Keratinocyte (primary cell): ENCODE results near the gene PCCB. TPM values are rescaled to one million over a fixed set of nuclear protein-coding genes. Genes with fewer than 3 reads are reported as not detected.

ENCODE experiments used
- DNase-seq: peaks from one replicate; pipeline ENCODE4 v3.0.0-alpha.2; 2011; ENCODE audit warnings: low read depth, missing footprints, low spot score
- FAIRE-seq: peaks from 2 replicates; lab custom pipeline; 2011; peaks lifted over from hg19 to GRCh38; lab: Jason Lieb, UNC
- H2AFZ ChIP-seq: 2 replicates; pipeline ENCODE4 v1.6.0; 2012; ENCODE audit warnings: low read length, control low read depth, inconsistent platforms; ENCODE audit not compliant: control insufficient read depth
- H3K27ac ChIP-seq: 2 replicates; pipeline ENCODE4 v1.5.1; 2011; ENCODE audit warnings: low read length; ENCODE audit not compliant: control insufficient read depth, insufficient read depth
- H3K27me3 ChIP-seq: 3 replicates; pipeline ENCODE4 v1.6.0; 2011; ENCODE audit warnings: low read length; ENCODE audit not compliant: control insufficient read depth, insufficient read depth; ENCODE audit errors: extremely low read depth
- H3K36me3 ChIP-seq, 2 experiments: 2 replicates in 1 of 2; 3 replicates in 1 of 2; pipeline ENCODE4 v1.5.1; 2011; ENCODE audit warnings: low read length in 2 of 2, mild to moderate bottlenecking in 1 of 2; ENCODE audit not compliant: control insufficient read depth in 2 of 2, insufficient read depth in 2 of 2; ENCODE audit errors: extremely low read depth in 1 of 2
- H3K4me1 ChIP-seq: 3 replicates; pipeline ENCODE4 v1.5.1; 2011; ENCODE audit warnings: low read length; ENCODE audit not compliant: control insufficient read depth, insufficient read depth; ENCODE audit errors: extremely low read depth
- H3K4me2 ChIP-seq: 3 replicates; pipeline ENCODE4 v1.6.0; 2011; ENCODE audit warnings: low read depth, low read length; ENCODE audit not compliant: control insufficient read depth, insufficient read depth; ENCODE audit errors: extremely low read depth
- H3K4me3 ChIP-seq, 3 experiments: fragments of 200-600 bp in 1 of 3; sonication (generic) in 1 of 3; 2 replicates in 2 of 3; 3 replicates in 1 of 3; pipeline ENCODE4 v1.5.1; 2011 to 2016; ENCODE audit warnings: low read length in 3 of 3, mild to moderate bottlenecking in 3 of 3, control low read depth in 2 of 3, inconsistent platforms in 1 of 3, low read depth in 1 of 3, mixed read lengths in 1 of 3, mixed run types in 1 of 3, moderate library complexity in 1 of 3; ENCODE audit not compliant: control insufficient read depth in 2 of 3, insufficient read depth in 2 of 3; ENCODE audit errors: extremely low read depth in 1 of 3
- H3K79me2 ChIP-seq: 2 replicates; pipeline ENCODE4 v1.6.0; 2012; ENCODE audit warnings: low read length; ENCODE audit not compliant: control insufficient read depth, insufficient read depth
- H3K9ac ChIP-seq: 3 replicates; pipeline ENCODE4 v1.6.0; 2011; ENCODE audit warnings: low read length; ENCODE audit not compliant: control insufficient read depth, insufficient read depth; ENCODE audit errors: extremely low read depth
- H3K9me1 ChIP-seq: 3 replicates; pipeline ENCODE4 v1.6.0; 2011; ENCODE audit warnings: low read length; ENCODE audit not compliant: control insufficient read depth, insufficient read depth; ENCODE audit errors: extremely low read depth
- H3K9me3 ChIP-seq: 2 replicates; pipeline ENCODE4 v1.5.1; 2012; ENCODE audit warnings: low read depth, low read length; ENCODE audit not compliant: control insufficient read depth
- H4K20me1 ChIP-seq: 3 replicates; pipeline ENCODE4 v1.6.0; 2011; ENCODE audit warnings: low read length; ENCODE audit not compliant: control insufficient read depth, insufficient read depth; ENCODE audit errors: extremely low read depth
- CTCF ChIP-seq, 3 experiments: IDR thresholded peaks in 1 of 3; conservative IDR thresholded peaks in 1 of 3; optimal IDR thresholded peaks in 1 of 3; 2 replicates in 2 of 3; 3 replicates in 1 of 3; pipeline versions ENCODE3 to v1.5.1; 2011; ENCODE audit warnings: low read length in 3 of 3, mild to moderate bottlenecking in 3 of 3, moderate library complexity in 2 of 3, control low read depth in 1 of 3, inconsistent platforms in 1 of 3; ENCODE audit not compliant: insufficient read depth in 2 of 3; ENCODE audit errors: extremely low read depth in 1 of 3
- EZH2 ChIP-seq: IDR thresholded peaks from one replicate; pipeline ENCODE4 v1.6.1; 2012; ENCODE audit warnings: inconsistent platforms, mild to moderate bottlenecking, low read length, moderate library complexity
- dilution Hi-C: fragments of 300-500 bp; cut with MboI; formaldehyde crosslinking; loops from one replicate; pipeline ENCODE4 v1.7.0; 2020; ENCODE audit warnings: low sequenced_read_pairs; ENCODE audit not compliant: extremely low pct_ligation_motif_present
- polyA plus RNA-seq, 5 experiments: library from polyadenylated mRNA; depleted of rRNA in 3 of 5; stranded (reverse) in 3 of 5; stranded (forward) in 1 of 5; unstranded in 1 of 5; fragments of >200 nt; gene quantifications; 1 replicate in 1 of 5; 2 replicates in 3 of 5; 3 replicates in 1 of 5; pipeline versions ENCODE4 v1.2.1 to v1.2.3, GENCODE V29; 2011 to 2012; ENCODE audit warnings: missing spikeins in 2 of 5, low read depth in 1 of 5, low replicate concordance in 1 of 5

PCCB gene
- polyA plus RNA-seq, 1 donor (not counting 4 experiments of a cell fraction or from before 2014, with no cell fraction given) = 46.9 TPM

GRCh38 chr3:136232413-136232812, 17.7 kb upstream of the PCCB start:
- DNase-seq = no peak
- Histone ChIP-seq H3K4me2 (no peak overlapping the region), H2AFZ (no peak overlapping the region), H3K27me3 (no peaks in the 10 kb centered on the region), H3K4me3 (no peak overlapping the region), H3K36me3 (no peaks in the 10 kb centered on the region), H3K4me1 (no peaks in the 10 kb centered on the region), H3K9me1 (no peaks in the 10 kb centered on the region), H3K79me2 (no peaks in the 10 kb centered on the region), H4K20me1 (no peaks in the 10 kb centered on the region), H3K9me3 (no peaks in the 10 kb centered on the region), H3K27ac (no peak overlapping the region), H3K9ac (no peak overlapping the region)
- TF ChIP-seq CTCF (optimal IDR thresholded peaks at IDR 0.05 in 1 of 3, IDR thresholded peaks at IDR 0.05 in 1 of 3, conservative IDR thresholded peaks at IDR 0.05 in 1 of 3; ENCODE audit: extremely low read depth in 1 of 3, insufficient read depth in 2 of 3, low read length in 3 of 3) (no peak), EZH2 (no peak)
- FAIRE-seq = no peak
- dilution Hi-C loops = no loop called here

- Histone ChIP-seq H3K4me2 (no peak overlapping the region), H4K20me1 (no peaks in the 10 kb centered on the region), H3K27ac (no peak overlapping the region), H3K4me1 (no peaks in the 10 kb centered on the region), H2AFZ (no peak overlapping the region), H3K9ac (no peak overlapping the region), H3K27me3 (peaks cover 3% of the 10 kb centered on the region), H3K79me2 (no peaks in the 10 kb centered on the region), H3K36me3 (no peaks in the 10 kb centered on the region), H3K9me1 (no peaks in the 10 kb centered on the region), H3K9me3 (no peaks in the 10 kb centered on the region), H3K4me3 (no peak overlapping the region)
- dilution Hi-C loops = no loop called here
- no peak for FAIRE-seq
- no peak for TF ChIP-seq CTCF (optimal IDR thresholded peaks at IDR 0.05 in 1 of 3, IDR thresholded peaks at IDR 0.05 in 1 of 3, conservative IDR thresholded peaks at IDR 0.05 in 1 of 3; ENCODE audit: extremely low read depth in 1 of 3, insufficient read depth in 2 of 3, low read length in 3 of 3)
- no peak for TF ChIP-seq EZH2
- no peak for DNase-seq
Observed at GRCh38 chr3:136235545-136235944, 14.6 kb upstream of the PCCB start.
